Daoy (cell line): ENCODE measurements around the gene MYL12A. TPM values are rescaled to one million over a fixed set of nuclear protein-coding genes. Genes with fewer than 3 reads are reported as not detected.
"Not testable (repeated sequence)": the region's sequence is repeated elsewhere in the genome, so short reads cannot be mapped to it uniquely, and the experiment has no call there.

Experiments
- DNase-seq: peaks from one replicate; pipeline ENCODE4 v3.0.0-alpha.2; 2015; ENCODE audit warnings: low read depth
- total RNA-seq: library from RNA; depleted of rRNA; stranded (reverse); fragments of >200 nt; shearing (Covaris generic); gene quantifications from 2 replicates; pipeline ENCODE4 v1.2.3, GENCODE V29; 2014; rRNA removed

The MYL12A gene
- 161 and 207 TPM in 2 replicates for total RNA-seq

DNA sequence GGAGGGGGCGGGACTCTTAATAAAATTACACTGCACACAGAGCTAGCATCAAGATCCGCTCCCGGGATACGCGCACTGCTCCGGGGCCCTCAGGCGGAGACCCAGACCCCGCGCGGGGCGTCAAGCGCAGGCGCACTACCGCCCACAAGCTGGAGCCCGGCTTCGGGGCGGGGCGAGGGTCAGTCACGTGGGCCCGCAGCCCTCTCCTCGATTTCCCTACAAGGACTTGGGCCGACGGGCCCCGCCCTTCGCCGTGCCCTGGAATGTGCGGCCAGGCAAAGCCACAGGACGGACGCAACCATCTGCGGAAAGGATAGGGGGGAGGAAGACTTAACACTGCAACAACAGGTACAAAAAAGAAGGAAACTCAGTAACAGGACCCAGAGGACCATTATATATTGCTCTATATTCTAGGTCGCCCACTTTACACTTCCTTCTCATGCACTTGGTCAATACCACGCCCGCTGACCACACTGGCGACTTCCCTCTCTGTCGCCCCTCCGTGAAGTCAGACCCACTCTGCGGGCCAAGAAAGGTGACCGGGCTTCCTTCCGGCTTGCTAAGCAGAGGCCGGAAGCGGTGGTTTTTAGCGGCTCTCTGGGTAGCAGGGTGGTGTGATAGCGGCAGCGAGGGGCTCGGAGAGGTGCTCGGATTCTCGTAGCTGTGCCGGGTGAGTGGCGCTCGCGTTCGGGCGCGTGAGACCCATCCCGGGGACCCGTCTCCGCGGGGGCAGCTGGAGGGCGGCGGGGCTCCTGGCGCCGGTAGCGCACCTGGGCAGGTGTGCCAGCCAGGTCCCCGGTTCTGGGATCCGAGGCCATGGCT, at the start of gene MYL12A:
Gene MYL12A, plus strand, starts transcription at position 562 of the 822 bp plus-strand sequence. CDS start 5,447 bp downstream, outside the sequence.
- DNase-seq: peak; percentile 86

GRCh38 chr18:3198260-3198860, 49.2 kb upstream of the MYL12A start:
- not testable (repeated sequence) for DNase-seq

- no peak for DNase-seq
Measured at GRCh38 chr18:3199942-3200645, 47.5 kb upstream of the MYL12A start.

DNA sequence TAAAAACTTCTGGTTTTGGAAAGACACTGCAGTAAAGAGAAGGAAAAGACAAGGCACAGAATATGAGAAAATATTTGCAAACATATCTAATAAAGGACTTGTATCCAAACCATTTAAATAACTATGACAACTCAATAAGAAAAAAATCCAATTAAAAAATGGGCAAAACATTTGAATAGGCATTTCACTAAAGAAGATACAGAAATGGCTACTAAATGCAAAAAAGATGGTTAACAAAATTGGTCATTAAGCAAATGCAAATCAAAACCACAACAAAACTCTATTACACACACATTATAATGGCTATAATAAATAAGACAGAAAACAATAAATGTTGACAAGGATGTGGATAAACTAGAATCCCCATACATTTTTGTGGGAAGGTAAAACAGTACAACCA, 42.4 kb upstream of the MYL12A start:
- no peak for DNase-seq

DNA sequence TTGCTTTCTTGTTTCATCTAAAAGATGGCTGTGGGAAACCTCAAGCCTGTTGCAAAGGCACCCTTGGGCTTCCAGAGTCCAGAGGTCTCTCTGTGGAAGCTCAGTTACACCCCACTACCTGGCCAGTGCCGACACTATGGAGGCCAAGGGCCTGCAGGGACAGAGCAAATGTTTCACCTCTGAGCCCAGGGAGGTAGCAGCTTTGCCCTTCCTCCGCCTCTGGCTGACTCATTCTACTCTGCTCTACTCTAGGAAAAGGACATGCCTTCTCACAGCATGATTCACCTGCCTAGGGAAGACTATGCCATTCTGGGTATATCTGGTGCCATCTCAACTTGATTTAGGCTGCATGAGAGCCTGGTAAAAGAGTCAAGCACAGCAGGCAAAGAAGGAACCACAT, 40.0 kb upstream of the MYL12A start:
- DNase-seq: no peak

GRCh38 chr18:3209859-3210569, 37.6 kb upstream of the MYL12A start:
- DNase-seq: peak; percentile 2

DNA sequence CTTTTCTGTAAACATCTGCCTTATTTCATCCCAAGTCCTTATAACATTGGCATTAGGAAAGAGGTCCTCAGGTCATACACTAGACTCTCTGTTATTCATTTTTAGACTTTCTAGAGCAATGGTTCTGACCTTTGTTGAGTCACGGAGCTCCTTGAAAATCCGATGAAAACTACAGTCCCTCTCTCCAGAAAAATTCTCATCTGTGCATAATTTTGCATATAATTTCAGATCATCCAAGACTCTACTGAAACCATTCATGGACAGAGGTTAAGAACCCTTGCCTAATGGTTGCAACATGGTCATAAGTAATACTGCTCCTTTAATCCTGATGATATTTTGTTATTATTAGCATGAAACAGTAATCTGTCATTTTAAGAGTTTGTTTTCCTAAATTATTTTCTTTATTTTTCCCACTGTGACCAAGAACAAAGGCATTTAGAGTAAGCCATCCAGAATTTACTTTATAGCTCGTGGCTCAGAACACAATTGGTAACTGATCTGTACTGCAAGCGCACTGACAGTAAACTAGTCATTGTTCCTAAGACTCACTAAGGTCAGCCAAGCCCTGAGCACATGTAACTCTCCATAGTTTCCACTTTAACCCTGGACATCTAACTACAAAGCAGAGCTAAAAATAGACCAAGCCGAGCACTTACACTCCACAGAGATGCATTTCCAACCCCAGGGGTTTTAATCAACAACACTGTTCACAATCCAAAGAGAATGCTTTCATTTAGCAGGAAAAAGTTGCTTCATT, 36.2 kb upstream of the MYL12A start:
- DNase-seq: no peak

DNA sequence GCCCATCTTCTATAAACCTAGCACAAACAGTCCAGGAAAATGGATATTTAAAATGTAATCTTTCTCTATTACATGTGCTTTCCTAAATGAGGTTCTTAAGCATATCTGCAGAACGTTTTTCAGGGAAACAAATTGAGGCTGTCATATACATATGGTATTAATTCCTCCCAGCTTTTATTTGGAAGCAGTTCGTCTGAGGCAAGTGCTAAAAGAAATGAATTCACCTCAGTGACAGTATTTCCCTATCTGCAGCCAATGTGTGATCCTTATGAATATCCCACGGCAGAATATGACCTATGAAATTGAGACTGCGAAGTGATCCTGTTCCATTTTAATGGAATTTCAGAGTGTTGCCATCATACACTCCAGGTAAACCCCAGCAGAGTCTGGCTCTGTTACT, 34.9 kb upstream of the MYL12A start:
- no peak for DNase-seq

- no peak for DNase-seq
Measured at GRCh38 chr18:3213300-3214059, 34.1 kb upstream of the MYL12A start.

DNA sequence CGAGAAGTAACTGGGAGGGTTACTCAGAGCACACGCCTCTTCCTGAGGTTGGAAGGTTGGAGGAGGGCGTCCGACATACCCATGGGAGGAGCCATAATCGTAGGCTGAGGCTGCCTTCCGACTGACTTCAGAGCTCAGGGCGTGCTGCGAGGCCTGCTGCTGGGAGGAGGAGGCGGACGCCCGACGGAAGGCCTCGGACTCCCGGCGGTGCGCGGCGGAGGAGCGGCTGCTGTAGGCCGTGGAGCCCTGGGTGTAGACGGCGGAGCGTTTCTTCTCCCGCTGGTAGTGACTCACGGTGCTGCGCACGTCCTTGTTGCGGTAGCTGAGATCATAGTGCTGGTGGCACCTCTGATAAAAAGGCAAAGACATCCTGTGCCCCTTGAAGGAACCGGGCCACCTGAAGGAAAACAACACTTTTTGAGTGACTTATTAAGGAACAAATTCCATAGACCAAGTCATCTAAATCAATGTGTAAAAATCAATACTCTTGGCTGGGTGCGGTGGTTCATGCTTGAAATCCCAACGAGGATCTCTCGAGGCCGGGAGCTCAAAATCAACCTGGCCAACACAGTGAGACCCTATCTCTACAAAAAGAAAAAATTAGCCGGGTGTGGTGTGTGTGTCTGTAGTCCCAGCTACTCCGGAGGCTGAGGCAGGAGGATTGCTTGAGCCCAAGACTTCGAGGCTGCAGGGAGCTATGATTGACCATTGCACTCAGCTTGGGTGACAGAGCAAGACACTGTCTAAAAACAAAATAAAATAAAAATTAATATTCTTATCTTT, 32.6 kb upstream of the MYL12A start:
- DNase-seq: no peak

DNA sequence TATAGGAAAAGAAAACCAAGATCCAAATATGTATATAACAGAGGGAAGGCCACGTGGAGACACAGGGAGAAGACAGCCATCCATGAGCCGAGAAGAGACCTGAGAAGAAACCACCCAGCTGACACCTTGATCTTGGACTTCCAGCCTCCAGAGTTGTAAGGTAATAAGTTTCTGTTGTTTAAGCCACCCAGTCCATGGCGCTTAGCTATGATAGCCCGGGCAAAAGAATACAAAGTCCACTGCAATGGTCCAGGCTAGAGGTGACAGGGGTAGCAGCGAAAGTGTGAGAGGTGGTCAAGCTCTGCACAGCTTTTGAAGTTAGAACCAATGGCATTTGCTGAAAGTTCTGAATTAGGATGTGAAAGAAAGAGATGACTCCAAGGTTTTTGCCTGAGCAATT, 30.6 kb upstream of the MYL12A start:
- no peak for DNase-seq

DNA sequence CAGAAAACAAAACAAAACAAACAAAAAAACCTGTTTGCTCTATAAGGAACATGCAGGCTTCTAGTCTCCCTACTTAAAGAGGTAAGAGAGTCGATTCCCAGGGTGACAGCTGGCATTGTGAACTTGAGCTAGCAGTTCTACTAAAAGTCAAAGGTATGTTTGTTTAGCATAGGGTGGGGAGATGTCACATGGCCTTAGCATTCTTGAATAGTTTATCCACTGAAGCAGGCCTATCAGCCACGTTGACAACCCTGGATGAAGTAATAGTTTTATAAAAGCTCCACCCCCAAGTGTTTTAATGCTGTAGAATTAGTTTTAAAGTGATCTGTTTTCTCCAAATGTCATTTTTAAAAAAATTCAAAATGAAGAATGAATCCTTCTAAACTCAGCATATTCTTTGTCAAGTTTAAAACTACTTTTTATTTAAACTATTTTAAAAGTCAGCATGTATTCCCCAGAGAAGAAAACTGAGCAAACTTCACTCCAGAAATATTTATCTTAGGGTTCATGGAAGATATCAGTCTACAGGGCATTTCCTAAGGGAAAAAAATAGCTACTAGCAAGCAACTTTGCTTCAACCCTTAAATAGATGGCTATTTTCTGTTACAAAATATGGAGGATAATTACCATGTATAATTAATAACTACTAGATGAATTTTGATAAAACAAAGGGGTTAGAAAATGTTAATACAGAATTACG, 29.5 kb upstream of the MYL12A start:
- no peak for DNase-seq

- no peak for DNase-seq
Measured at GRCh38 chr18:3218819-3219218, 28.8 kb upstream of the MYL12A start.

- DNase-seq: no peak
Measured at GRCh38 chr18:3219241-3219630, 28.4 kb upstream of the MYL12A start.

DNA sequence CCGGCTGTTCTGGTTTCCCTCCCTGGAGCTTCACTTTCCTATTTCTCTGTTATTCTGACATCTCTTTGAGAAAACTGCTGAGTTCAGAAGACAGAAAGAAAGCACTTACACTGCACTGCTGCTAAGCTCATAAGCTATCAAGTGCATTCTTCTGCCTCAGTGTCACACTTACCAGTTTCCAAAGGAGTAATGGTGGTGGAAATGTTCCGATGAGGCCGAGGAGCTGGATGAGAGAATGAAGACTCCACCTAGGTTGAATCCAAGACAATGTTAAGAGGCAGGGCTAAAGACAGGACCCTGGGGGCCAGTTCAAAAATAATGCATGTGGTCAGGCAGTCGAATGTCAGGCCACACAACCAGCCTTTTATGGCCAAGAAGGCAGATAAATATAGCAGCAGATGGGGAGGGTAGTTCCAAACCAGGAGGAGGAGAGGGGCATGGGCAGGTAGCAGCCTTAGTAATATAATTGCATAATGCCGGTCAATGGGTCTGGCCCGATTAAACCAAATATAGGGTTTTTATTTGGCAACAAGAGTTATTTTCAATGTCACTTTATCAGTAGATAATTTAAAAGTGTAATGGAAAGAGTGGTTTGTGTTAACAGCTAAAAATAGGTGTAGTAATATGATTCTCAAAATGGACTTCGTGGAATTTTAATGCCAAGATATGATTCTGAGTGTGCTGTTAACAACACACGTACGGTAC, 27.8 kb upstream of the MYL12A start, which contains the start of gene MYOM1:
Gene MYOM1, minus strand, starts transcription at position 338 of the 705 bp plus-strand sequence. CDS start 4,745 bp downstream, outside the sequence.
- DNase-seq: no peak

DNA sequence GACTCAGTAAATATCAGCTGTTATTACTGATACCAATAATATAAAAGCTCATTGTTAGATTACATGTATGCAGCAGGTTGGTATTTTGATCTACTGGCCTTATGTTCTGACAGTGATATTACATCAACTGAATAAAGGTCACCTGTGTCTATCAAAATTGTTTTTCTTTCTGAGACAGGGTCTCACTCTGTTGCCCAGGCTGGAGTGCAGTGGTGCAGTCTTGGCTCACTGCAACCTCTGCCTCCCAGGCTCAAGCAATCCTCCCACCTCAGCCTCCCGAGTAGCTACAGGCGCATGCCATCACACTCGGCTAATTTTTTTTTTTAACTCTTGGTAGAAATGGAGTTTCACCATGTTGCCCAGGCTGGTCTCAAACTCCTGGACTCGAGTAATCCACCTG, 26.7 kb upstream of the MYL12A start:
- not testable (repeated sequence) for DNase-seq

DNA sequence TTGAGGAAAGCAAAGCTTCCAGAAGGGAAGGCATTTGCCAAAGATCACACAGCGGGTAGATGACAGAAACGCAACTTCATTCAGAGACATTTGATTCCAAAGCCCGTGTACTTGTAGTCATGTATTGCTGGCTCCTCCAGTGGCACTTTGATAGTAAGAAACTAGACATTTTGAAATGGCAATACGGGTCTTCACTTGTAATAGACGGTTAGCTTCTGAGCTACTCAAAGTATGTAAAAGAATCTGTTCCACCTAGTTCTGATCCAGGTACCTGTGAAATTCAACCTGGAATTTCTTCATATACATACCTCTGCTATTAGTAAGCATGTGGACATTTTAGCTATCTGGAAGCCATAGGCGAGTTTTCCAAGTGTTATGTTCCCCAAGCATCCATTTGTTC, 26.1 kb upstream of the MYL12A start:
- DNase-seq: no peak

DNA sequence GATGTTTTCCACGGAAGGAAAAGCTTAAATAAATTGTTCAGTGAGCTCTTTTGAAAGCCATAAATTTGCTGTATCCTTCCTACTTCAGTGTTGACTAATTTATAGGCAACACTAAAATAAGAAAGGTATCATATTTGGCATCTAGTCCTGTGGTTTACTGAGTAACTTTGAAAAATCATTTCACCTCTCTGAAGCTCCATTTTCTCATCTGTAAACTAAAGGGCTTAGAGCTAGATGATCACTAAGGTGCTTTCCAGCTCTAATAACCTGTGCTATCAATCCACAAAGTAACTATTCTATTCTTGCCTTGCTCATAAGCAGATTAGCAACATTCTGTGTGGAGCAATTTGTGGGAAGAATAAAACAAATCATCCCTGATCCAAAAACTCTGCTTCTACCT, 24.2 kb upstream of the MYL12A start:
- no peak for DNase-seq
